ENCODE data around the gene ADGRB3.
"Not testable (repeated sequence)": the region's sequence is repeated elsewhere in the genome, so short reads cannot be mapped to it uniquely, and the experiment has no call there.

ADGRB3 gene

GRCh38 chr6:68941345-68941744, 306.3 kb downstream of the ADGRB3 start:
- Histone ChIP-seq H3K36me3 (ENCODE audit: control insufficient read depth, insufficient read depth, low read length) (no peaks in the 10 kb centered on the region), H3K9me3 (ENCODE audit: control insufficient read depth, low read length) (no peaks in the 10 kb centered on the region), H3K9ac (ENCODE audit: low read length) (no peak overlapping the region), H3K4me3 (ENCODE audit: low read length) (no peak overlapping the region), H3K4me1 (ENCODE audit: control insufficient read depth, insufficient read depth, low read length) (no peaks in the 10 kb centered on the region), H3K27me3 (ENCODE audit: control insufficient read depth, insufficient read depth, low read length) (no peaks in the 10 kb centered on the region)

GRCh38 chr6:68947721-68948120, 312.6 kb downstream of the ADGRB3 start:
- no peaks in the 10 kb centered on the region for H3K4me1 ChIP-seq (ENCODE audit: control insufficient read depth, insufficient read depth, low read length)
- H3K4me3 ChIP-seq (ENCODE audit: low read length) = no peak overlapping the region
- H3K36me3 ChIP-seq (ENCODE audit: control insufficient read depth, insufficient read depth, low read length) = no peaks in the 10 kb centered on the region
- no peaks in the 10 kb centered on the region for H3K27me3 ChIP-seq (ENCODE audit: control insufficient read depth, insufficient read depth, low read length)
- H3K9me3 ChIP-seq (ENCODE audit: control insufficient read depth, low read length) = no peaks in the 10 kb centered on the region
- H3K9ac ChIP-seq (ENCODE audit: low read length) = no peak overlapping the region

GRCh38 chr6:68951270-68951669, 316.2 kb downstream of the ADGRB3 start:
- no peak overlapping the region for H3K4me3 ChIP-seq (ENCODE audit: low read length)
- H3K27me3 ChIP-seq (ENCODE audit: control insufficient read depth, insufficient read depth, low read length) = no peaks in the 10 kb centered on the region
- no peaks in the 10 kb centered on the region for H3K9me3 ChIP-seq (ENCODE audit: control insufficient read depth, low read length)
- no peaks in the 10 kb centered on the region for H3K4me1 ChIP-seq (ENCODE audit: control insufficient read depth, insufficient read depth, low read length)
- H3K36me3 ChIP-seq (ENCODE audit: control insufficient read depth, insufficient read depth, low read length) = no peaks in the 10 kb centered on the region
- H3K9ac ChIP-seq (ENCODE audit: low read length) = no peak overlapping the region

GRCh38 chr6:68958327-68958726, 323.2 kb downstream of the ADGRB3 start:
- Histone ChIP-seq H3K9ac (ENCODE audit: low read length) (no peak overlapping the region), H3K36me3 (ENCODE audit: control insufficient read depth, insufficient read depth, low read length) (no peaks in the 10 kb centered on the region), H3K9me3 (ENCODE audit: control insufficient read depth, low read length) (no peaks in the 10 kb centered on the region), H3K4me3 (ENCODE audit: low read length) (no peak overlapping the region), H3K27me3 (ENCODE audit: control insufficient read depth, insufficient read depth, low read length) (no peaks in the 10 kb centered on the region), H3K4me1 (ENCODE audit: control insufficient read depth, insufficient read depth, low read length) (no peaks in the 10 kb centered on the region)

- no peaks in the 10 kb centered on the region for H3K27me3 ChIP-seq (ENCODE audit: control insufficient read depth, insufficient read depth, low read length)
- no peaks in the 10 kb centered on the region for H3K36me3 ChIP-seq (ENCODE audit: control insufficient read depth, insufficient read depth, low read length)
- H3K9me3 ChIP-seq (ENCODE audit: control insufficient read depth, low read length) = no peaks in the 10 kb centered on the region
- H3K9ac ChIP-seq (ENCODE audit: low read length) = no peak overlapping the region
- no peaks in the 10 kb centered on the region for H3K4me1 ChIP-seq (ENCODE audit: control insufficient read depth, insufficient read depth, low read length)
- H3K4me3 ChIP-seq (ENCODE audit: low read length) = no peak overlapping the region
These were observed 332.6 kb downstream of the ADGRB3 start for GRCh38 chr6:68967549-68968300.

GRCh38 chr6:68968301-68968649, 333.2 kb downstream of the ADGRB3 start:
- no peaks in the 10 kb centered on the region for H3K4me1 ChIP-seq (ENCODE audit: control insufficient read depth, insufficient read depth, low read length)
- no peaks in the 10 kb centered on the region for H3K36me3 ChIP-seq (ENCODE audit: control insufficient read depth, insufficient read depth, low read length)
- H3K9ac ChIP-seq (ENCODE audit: low read length) = no peak overlapping the region
- no peaks in the 10 kb centered on the region for H3K27me3 ChIP-seq (ENCODE audit: control insufficient read depth, insufficient read depth, low read length)
- no peak overlapping the region for H3K4me3 ChIP-seq (ENCODE audit: low read length)
- no peaks in the 10 kb centered on the region for H3K9me3 ChIP-seq (ENCODE audit: control insufficient read depth, low read length)

- H3K4me1 ChIP-seq (ENCODE audit: control insufficient read depth, insufficient read depth, low read length) = no peaks in the 10 kb centered on the region
- H3K9ac ChIP-seq (ENCODE audit: low read length) = no peak overlapping the region
- H3K36me3 ChIP-seq (ENCODE audit: control insufficient read depth, insufficient read depth, low read length) = no peaks in the 10 kb centered on the region
- H3K9me3 ChIP-seq (ENCODE audit: control insufficient read depth, low read length) = no peaks in the 10 kb centered on the region
- no peaks in the 10 kb centered on the region for H3K27me3 ChIP-seq (ENCODE audit: control insufficient read depth, insufficient read depth, low read length)
- H3K4me3 ChIP-seq (ENCODE audit: low read length) = no peak overlapping the region
These were observed 338.0 kb downstream of the ADGRB3 start for GRCh38 chr6:68973066-68973465.

GRCh38 chr6:68975064-68975463, 340.0 kb downstream of the ADGRB3 start:
- Histone ChIP-seq H3K27me3 (ENCODE audit: control insufficient read depth, insufficient read depth, low read length) (no peaks in the 10 kb centered on the region), H3K4me1 (ENCODE audit: control insufficient read depth, insufficient read depth, low read length) (no peaks in the 10 kb centered on the region), H3K36me3 (ENCODE audit: control insufficient read depth, insufficient read depth, low read length) (no peaks in the 10 kb centered on the region), H3K9me3 (ENCODE audit: control insufficient read depth, low read length) (no peaks in the 10 kb centered on the region), H3K4me3 (ENCODE audit: low read length) (no peak overlapping the region), H3K9ac (ENCODE audit: low read length) (no peak overlapping the region)

- H3K4me3 ChIP-seq (ENCODE audit: low read length) = no peak overlapping the region
- H3K36me3 ChIP-seq (ENCODE audit: control insufficient read depth, insufficient read depth, low read length) = no peaks in the 10 kb centered on the region
- H3K4me1 ChIP-seq (ENCODE audit: control insufficient read depth, insufficient read depth, low read length) = no peaks in the 10 kb centered on the region
- H3K27me3 ChIP-seq (ENCODE audit: control insufficient read depth, insufficient read depth, low read length) = no peaks in the 10 kb centered on the region
- H3K9me3 ChIP-seq (ENCODE audit: control insufficient read depth, low read length) = no peaks in the 10 kb centered on the region
- H3K9ac ChIP-seq (ENCODE audit: low read length) = no peak overlapping the region
These were observed 340.7 kb downstream of the ADGRB3 start for GRCh38 chr6:68975816-68976215.

GRCh38 chr6:68976260-68976659, 341.2 kb downstream of the ADGRB3 start:
- Histone ChIP-seq H3K27me3 (ENCODE audit: control insufficient read depth, insufficient read depth, low read length) (no peaks in the 10 kb centered on the region), H3K36me3 (ENCODE audit: control insufficient read depth, insufficient read depth, low read length) (no peaks in the 10 kb centered on the region), H3K9ac (ENCODE audit: low read length) (no peak overlapping the region), H3K9me3 (ENCODE audit: control insufficient read depth, low read length) (no peaks in the 10 kb centered on the region), H3K4me1 (ENCODE audit: control insufficient read depth, insufficient read depth, low read length) (no peaks in the 10 kb centered on the region), H3K4me3 (ENCODE audit: low read length) (no peak overlapping the region)

GRCh38 chr6:68978411-68978810, 343.3 kb downstream of the ADGRB3 start:
- Histone ChIP-seq H3K9me3 (ENCODE audit: control insufficient read depth, low read length) (no peaks in the 10 kb centered on the region), H3K9ac (ENCODE audit: low read length) (no peak overlapping the region), H3K27me3 (ENCODE audit: control insufficient read depth, insufficient read depth, low read length) (no peaks in the 10 kb centered on the region), H3K4me3 (ENCODE audit: low read length) (no peak overlapping the region), H3K36me3 (ENCODE audit: control insufficient read depth, insufficient read depth, low read length) (no peaks in the 10 kb centered on the region), H3K4me1 (ENCODE audit: control insufficient read depth, insufficient read depth, low read length) (no peaks in the 10 kb centered on the region)

- H3K4me1 ChIP-seq (ENCODE audit: control insufficient read depth, insufficient read depth, low read length); H3K9me3 ChIP-seq (ENCODE audit: control insufficient read depth, low read length); H3K36me3 ChIP-seq (ENCODE audit: control insufficient read depth, insufficient read depth, low read length); H3K9ac ChIP-seq (ENCODE audit: low read length); H3K4me3 ChIP-seq (ENCODE audit: low read length); H3K27me3 ChIP-seq (ENCODE audit: control insufficient read depth, insufficient read depth, low read length): not testable (repeated sequence)
These were observed 346.6 kb downstream of the ADGRB3 start for GRCh38 chr6:68981668-68982067.

GRCh38 chr6:68988698-68989097, 353.6 kb downstream of the ADGRB3 start:
- no peaks in the 10 kb centered on the region for H3K36me3 ChIP-seq (ENCODE audit: control insufficient read depth, insufficient read depth, low read length)
- H3K4me3 ChIP-seq (ENCODE audit: low read length) = no peak overlapping the region
- H3K27me3 ChIP-seq (ENCODE audit: control insufficient read depth, insufficient read depth, low read length) = no peaks in the 10 kb centered on the region
- no peak overlapping the region for H3K9ac ChIP-seq (ENCODE audit: low read length)
- no peaks in the 10 kb centered on the region for H3K4me1 ChIP-seq (ENCODE audit: control insufficient read depth, insufficient read depth, low read length)
- no peaks in the 10 kb centered on the region for H3K9me3 ChIP-seq (ENCODE audit: control insufficient read depth, low read length)
